GM12874 (cell line): ENCODE data around the gene FUZ.

Experiments
- CTCF ChIP-seq: IDR thresholded peaks from 2 replicates; pipeline ENCODE4 v1.5.1; 2011; ENCODE audit warnings: low read depth, mild to moderate bottlenecking, control low read depth, low read length, moderate library complexity; ENCODE audit not compliant: insufficient read depth

Gene FUZ

DNA sequence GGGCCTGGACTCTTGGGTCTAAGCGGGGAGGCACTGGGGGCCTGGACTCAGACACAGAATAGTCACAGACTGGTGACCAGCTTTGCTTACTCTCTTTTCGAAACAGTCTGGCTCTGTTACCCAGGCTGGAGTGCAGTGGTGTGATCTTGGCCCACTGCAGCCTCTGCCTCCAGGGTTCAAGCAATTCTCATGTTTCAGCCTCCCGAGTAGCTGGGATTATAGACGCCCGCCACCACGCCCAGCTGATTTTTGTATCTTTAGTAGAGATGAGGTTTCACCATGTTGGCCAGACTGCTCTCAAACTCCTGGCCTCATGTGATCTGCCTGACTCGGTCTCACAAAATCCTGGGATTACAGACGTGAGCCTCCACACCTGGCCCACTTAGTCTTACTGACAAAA is 16.1 kb upstream of the FUZ start:
- no peak for TF ChIP-seq CTCF

DNA sequence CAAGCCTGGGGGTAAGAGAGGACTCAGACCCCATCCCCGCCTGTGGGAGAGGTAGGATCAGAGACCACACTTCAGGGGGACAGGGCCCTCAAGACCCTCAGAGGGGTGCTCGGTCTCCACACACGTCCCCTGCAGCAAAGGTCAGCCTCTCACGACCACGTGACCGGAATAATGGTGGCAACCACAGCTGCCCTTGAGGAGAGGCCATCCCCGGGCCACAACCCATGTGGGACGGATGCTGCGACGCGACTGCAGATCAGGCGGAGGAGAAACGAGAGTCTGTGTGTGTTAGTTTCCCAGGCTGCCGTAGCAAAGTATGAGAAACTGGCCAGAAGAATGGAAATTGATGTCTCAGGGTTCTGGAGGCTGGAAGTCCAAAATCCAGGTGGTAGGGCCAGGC is 13.9 kb upstream of the FUZ start:
- no peak for TF ChIP-seq CTCF

- no peak for TF ChIP-seq CTCF
These were observed 11.6 kb upstream of the FUZ start for GRCh38 chr19:49824662-49825061.

GRCh38 chr19:49823472-49823871 is 10.4 kb upstream of the FUZ start:
- TF ChIP-seq CTCF = no peak

GRCh38 chr19:49820125-49820524 is 7.0 kb upstream of the FUZ start:
- no peak for TF ChIP-seq CTCF

- TF ChIP-seq CTCF = no peak
These were observed 5.7 kb upstream of the FUZ start for GRCh38 chr19:49818649-49819370.

DNA sequence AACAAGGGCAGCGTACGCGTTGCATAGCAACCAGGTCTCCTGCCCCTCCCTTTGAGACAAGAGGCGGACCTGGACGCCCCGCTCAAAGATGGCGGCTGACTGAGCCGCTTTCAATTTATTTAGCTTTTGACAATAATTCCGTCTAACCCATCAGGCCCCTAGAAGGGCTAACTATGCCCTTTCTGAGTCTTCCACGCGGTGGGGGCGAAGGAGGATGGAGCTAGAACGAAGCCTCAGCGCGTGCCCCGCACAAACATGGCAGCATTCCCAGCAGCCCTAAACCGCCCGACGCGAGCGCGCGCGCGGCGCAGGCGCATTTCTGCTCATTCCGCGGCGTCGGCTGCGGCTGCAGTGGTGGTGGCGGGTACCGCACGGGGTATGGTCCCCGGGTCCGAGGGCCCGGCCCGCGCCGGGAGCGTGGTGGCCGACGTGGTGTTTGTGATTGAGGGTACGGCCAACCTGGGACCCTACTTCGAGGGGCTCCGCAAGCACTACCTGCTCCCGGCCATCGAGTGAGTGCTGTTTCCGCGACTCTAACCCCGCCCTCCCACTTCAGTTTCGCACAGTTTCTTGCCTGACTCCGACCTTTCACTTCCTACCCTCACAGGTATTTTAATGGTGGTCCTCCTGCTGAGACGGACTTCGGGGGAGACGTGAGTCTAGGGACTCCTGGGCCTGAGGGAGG is 5.0 kb upstream of the FUZ start, which contains the start of gene MED25:
Gene MED25 (plus strand): TSS at position 326 of the 685 bp plus-strand sequence. CDS start 53 bp downstream, at position 379.
- peak; percentile 29; the same call in 1 of the 2 replicates for TF ChIP-seq CTCF
